Hepatocyte (in vitro differentiated cells): ENCODE data around the gene KRT38. TPM values are rescaled to one million over a fixed set of nuclear protein-coding genes. Genes with fewer than 3 reads are reported as not detected.
"Not testable (repeated sequence)": the region's sequence is repeated elsewhere in the genome, so short reads cannot be mapped to it uniquely, and the experiment has no call there.

Source experiments
- DNase-seq: peaks from one replicate; pipeline ENCODE4 v3.0.0-alpha.2; 2016; ENCODE audit warnings: low spot score
- H2AFZ ChIP-seq: fragments of 200-600 bp; sonication (generic); 2 replicates; pipeline ENCODE4 v1.6.0; 2016; ENCODE audit warnings: antibody characterized with exemption, mild to moderate bottlenecking
- H3K27ac ChIP-seq: fragments of 200-600 bp; sonication (generic); 2 replicates; pipeline ENCODE4 v1.5.1; 2016; ENCODE audit warnings: mild to moderate bottlenecking
- H3K27me3 ChIP-seq: fragments of 200-600 bp; sonication (generic); 2 replicates; pipeline ENCODE4 v1.6.1; 2016
- H3K36me3 ChIP-seq: fragments of 200-600 bp; sonication (generic); replicated peaks from 2 replicates; pipeline ENCODE4 v1.5.1; 2016; ENCODE audit warnings: low read depth; ENCODE audit not compliant: insufficient read depth
- H3K4me1 ChIP-seq: fragments of 200-600 bp; sonication (generic); 2 replicates; pipeline ENCODE4 v1.5.1; 2016; ENCODE audit warnings: mild to moderate bottlenecking, moderate library complexity; ENCODE audit not compliant: insufficient read depth
- H3K4me2 ChIP-seq: fragments of 200-600 bp; sonication (generic); 2 replicates; pipeline ENCODE4 v1.6.0; 2016
- H3K4me3 ChIP-seq: fragments of 200-600 bp; sonication (generic); 2 replicates; pipeline ENCODE4 v1.5.1; 2016; ENCODE audit warnings: mild to moderate bottlenecking
- H3K79me2 ChIP-seq: fragments of 200-600 bp; sonication (generic); 2 replicates; pipeline ENCODE4 v1.6.0; 2017; ENCODE audit warnings: mild to moderate bottlenecking
- H3K9me2 ChIP-seq: fragments of 200-600 bp; sonication (generic); replicated peaks from 2 replicates; pipeline ENCODE4 v1.6.0; 2017; ENCODE audit warnings: mild to moderate bottlenecking; ENCODE audit not compliant: insufficient read depth
- H3K9me3 ChIP-seq: fragments of 200-600 bp; sonication (generic); 2 replicates; pipeline ENCODE4 v1.5.1; 2016; ENCODE audit warnings: low read depth, mild to moderate bottlenecking
- H4K20me1 ChIP-seq: fragments of 200-600 bp; sonication (generic); 2 replicates; pipeline ENCODE4 v1.6.0; 2016; ENCODE audit warnings: mild to moderate bottlenecking; ENCODE audit not compliant: insufficient read depth, poor library complexity, severe bottlenecking
- CTCF ChIP-seq: fragments of 200-600 bp; sonication (generic); IDR thresholded peaks from 2 replicates; pipeline ENCODE4 v1.5.1; 2016; ENCODE audit warnings: antibody characterized with exemption, mild to moderate bottlenecking; ENCODE audit not compliant: poor library complexity
- EZH2 ChIP-seq: fragments of 200-600 bp; sonication (generic); IDR thresholded peaks from 2 replicates; pipeline ENCODE4 v1.6.1; 2016; ENCODE audit warnings: antibody characterized with exemption, mild to moderate bottlenecking, borderline replicate concordance
- EZH2phosphoT487 ChIP-seq: fragments of 200-600 bp; sonication (generic); IDR thresholded peaks from one replicate; pipeline ENCODE4 v1.6.1; 2018; ENCODE audit warnings: antibody characterized with exemption, mild to moderate bottlenecking, low read depth, moderate library complexity; ENCODE audit not compliant: unreplicated experiment, severe bottlenecking
- WGBS: methylation state at CpG from one replicate; pipeline ENCODE4 v1.1.6; 2016; ENCODE audit warnings: low lambda C conversion rate; ENCODE audit errors: missing lambda C conversion rate; 5-methylcytosine and 5-hydroxymethylcytosine counted together
- polyA plus RNA-seq: library from polyadenylated mRNA; unstranded; fragments of >200 nt; fragmentation: Nextera tagmentation; extraction: Ambion mirVana; gene quantifications from 2 replicates; pipeline ENCODE4 v1.2.1, GENCODE V29; 2016
- total RNA-seq: library from RNA; depleted of rRNA; stranded (reverse); fragments of >200 nt; gene quantifications from 2 replicates; pipeline ENCODE4 v1.2.3, GENCODE V29; 2014

The KRT38 gene
- total and polyA plus RNA-seq, 2 experiments from 2014 or later, result not detected

GRCh38 chr17:41434005-41434404, 6.8 kb downstream of the KRT38 start:
- DNase-seq, result no peak
- Histone ChIP-seq H2AFZ (no peak overlapping the region), H3K4me3 (no peak overlapping the region), H3K27me3 (no peaks in the 10 kb centered on the region), H3K36me3 (no peaks in the 10 kb centered on the region), H3K9me2 (no peaks in the 10 kb centered on the region), H4K20me1 (no peaks in the 10 kb centered on the region), H3K79me2 (no peaks in the 10 kb centered on the region), H3K4me1 (no peaks in the 10 kb centered on the region), H3K27ac (no peak overlapping the region), H3K4me2 (no peak overlapping the region), H3K9me3 (no peaks in the 10 kb centered on the region)
- 45% methylated on average over 4 of the region's 4 CpGs for WGBS
- TF ChIP-seq EZH2 (no peak), CTCF (no peak), EZH2phosphoT487 (no peak)

- Histone ChIP-seq H3K79me2 (no peaks in the 10 kb centered on the region), H2AFZ (no peak overlapping the region), H3K4me3 (no peak overlapping the region), H3K27ac (no peak overlapping the region), H3K4me2 (no peak overlapping the region), H3K9me3 (no peaks in the 10 kb centered on the region), H3K36me3 (no peaks in the 10 kb centered on the region), H4K20me1 (no peaks in the 10 kb centered on the region), H3K4me1 (no peaks in the 10 kb centered on the region), H3K27me3 (no peaks in the 10 kb centered on the region), H3K9me2 (no peaks in the 10 kb centered on the region)
- TF ChIP-seq EZH2phosphoT487 (no peak), EZH2 (no peak), CTCF (no peak)
- DNase-seq, result no peak
- 66% methylated on average over 4 of the region's 4 CpGs for WGBS
These were observed 7.2 kb downstream of the KRT38 start for GRCh38 chr17:41433586-41433985.

GRCh38 chr17:41430376-41430775, 10.4 kb downstream of the KRT38 start:
- not testable (repeated sequence) for H3K4me2 ChIP-seq, H4K20me1 ChIP-seq, H3K9me2 ChIP-seq, H2AFZ ChIP-seq, H3K36me3 ChIP-seq, H3K4me1 ChIP-seq, DNase-seq, H3K79me2 ChIP-seq, H3K4me3 ChIP-seq, H3K27ac ChIP-seq, H3K27me3 ChIP-seq, H3K9me3 ChIP-seq
- WGBS, result 75% methylated on average over 9 of the region's 9 CpGs

- H3K9me3 ChIP-seq, result no peaks in the 10 kb centered on the region
- H3K27ac ChIP-seq, result no peak overlapping the region
- TF ChIP-seq EZH2 (no peak), EZH2phosphoT487 (no peak), CTCF (no peak)
- no peaks in the 10 kb centered on the region for H3K4me1 ChIP-seq
- 69% methylated on average over 7 of the region's 7 CpGs for WGBS
- H3K27me3 ChIP-seq, result no peaks in the 10 kb centered on the region
- no peak overlapping the region for H3K4me2 ChIP-seq
- H3K9me2 ChIP-seq, result no peaks in the 10 kb centered on the region
- H3K36me3 ChIP-seq, result no peaks in the 10 kb centered on the region
- no peak overlapping the region for H2AFZ ChIP-seq
- H3K4me3 ChIP-seq, result no peak overlapping the region
- H3K79me2 ChIP-seq, result no peaks in the 10 kb centered on the region
- no peaks in the 10 kb centered on the region for H4K20me1 ChIP-seq
- DNase-seq, result no peak
These were observed 11.1 kb downstream of the KRT38 start for GRCh38 chr17:41429667-41430066.
